Stimulated activated CD8-positive, alpha-beta memory T cell treated with anti-CD3 and anti-CD28 coated beads, Interleukin-12 subunit alpha, Interleukin-12 subunit beta, amount 100 ng/mL, for 1 hour (primary cell): Measurements from ENCODE around the gene MAGEC3.

Experiments used
- DNase-seq: peaks from one replicate; pipeline ENCODE4 v3.0.0-alpha.2; 2020; ENCODE audit warnings: low read depth

MAGEC3 gene

DNA sequence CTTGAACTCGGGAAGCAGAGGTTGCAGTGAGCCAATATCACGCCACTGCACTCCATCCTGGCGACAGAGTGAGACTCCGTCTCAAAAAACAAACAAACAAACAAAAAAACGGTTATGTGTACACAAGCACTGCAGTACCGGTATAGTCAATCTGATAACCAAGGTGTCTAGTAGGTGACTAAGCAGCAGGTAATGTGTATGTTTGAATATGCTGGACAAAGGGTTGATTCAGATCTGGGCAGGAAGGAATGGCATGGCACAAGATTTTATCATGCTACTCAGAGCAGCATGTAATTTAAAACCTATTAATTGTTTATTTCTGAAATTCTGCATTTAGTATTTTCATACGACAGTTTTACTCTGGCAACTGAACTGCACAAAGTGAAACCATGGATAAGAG lies 107.3 kb downstream of the MAGEC3 start:
- no peak for DNase-seq

DNA sequence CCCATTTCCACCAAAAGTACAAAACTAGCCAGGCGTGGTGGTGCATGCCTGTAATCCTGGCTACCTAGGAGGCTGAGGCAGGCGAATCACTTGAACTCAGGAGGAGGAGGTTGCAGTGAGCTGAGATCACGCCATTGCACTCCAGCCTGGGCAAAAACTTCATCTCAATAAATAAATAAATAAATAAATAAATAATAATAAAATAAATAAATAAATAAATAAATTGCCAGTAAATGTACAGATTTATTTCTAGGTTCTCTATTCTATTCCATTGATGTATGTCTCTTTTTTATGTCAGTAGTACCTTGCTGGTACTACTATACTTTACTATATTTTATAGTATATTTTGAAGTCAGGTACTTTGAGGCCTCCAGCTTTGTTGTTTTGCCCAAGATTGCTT lies 109.2 kb downstream of the MAGEC3 start:
- no peak for DNase-seq
